ENCODE data around the gene CNTN4. TPM values are rescaled to one million over a fixed set of nuclear protein-coding genes. Genes with fewer than 3 reads are reported as not detected.

The CNTN4 gene
- total RNA-seq, 1 experiment from 2014 or later: 1.6 TPM

DNA sequence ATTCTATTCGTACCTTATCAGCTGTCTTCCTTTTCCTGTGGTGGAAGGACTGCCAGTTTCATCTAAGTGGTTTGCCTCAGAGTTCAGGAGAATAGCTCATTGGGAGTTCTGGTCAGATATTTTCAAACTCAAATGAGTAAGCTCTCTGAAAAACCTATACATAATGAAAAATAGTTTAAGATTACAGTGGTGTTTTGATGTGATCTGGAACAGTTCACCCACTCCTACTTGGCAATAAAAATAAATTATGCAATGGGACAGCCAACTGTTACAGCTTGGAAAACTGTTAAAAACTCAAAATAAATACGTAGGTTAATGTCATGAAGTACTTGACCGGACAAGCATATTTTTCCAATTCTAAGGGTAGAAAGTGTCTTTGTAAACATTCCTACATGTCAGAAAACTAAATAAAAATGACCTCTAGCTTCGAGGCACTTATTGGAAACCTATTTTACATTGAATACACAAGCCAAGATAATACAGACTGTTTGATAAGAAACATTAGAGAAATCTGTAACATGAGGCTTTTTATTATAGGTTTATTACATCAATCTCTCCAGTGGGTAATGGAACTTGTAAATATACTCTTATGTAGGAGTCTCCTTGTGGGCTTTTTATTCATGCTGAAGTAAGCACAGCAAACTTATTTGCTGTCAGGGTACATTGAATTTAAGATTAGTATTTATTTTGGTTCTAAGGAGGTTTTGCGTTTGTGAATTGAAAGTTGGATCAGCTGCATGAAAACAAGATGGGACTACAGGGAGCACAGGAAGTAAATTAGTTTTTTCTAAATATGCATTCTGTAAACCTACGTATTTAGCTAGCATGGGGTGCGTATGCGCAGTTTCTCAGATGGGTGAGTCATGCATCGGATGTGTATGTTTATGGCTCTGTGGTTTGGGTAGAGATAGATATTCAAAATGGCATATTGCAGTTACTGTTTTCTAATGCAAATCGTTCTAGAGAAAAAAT lies 558.4 kb downstream of the CNTN4 start:
- Histone ChIP-seq H4K20me1 (ENCODE audit: control insufficient read depth, insufficient read depth, insufficient read length) (no peaks in the 10 kb centered on the region), H2BK5ac (ENCODE audit: insufficient read length, low read length) (no peak overlapping the region), H3K9ac (ENCODE audit: extremely low read depth, insufficient read length, low read length) (no peak overlapping the region), H3T11ph (ENCODE audit: low read length) (no peak overlapping the region), H3K4ac (ENCODE audit: low read depth, low read length) (no peak overlapping the region), H2BK12ac (ENCODE audit: insufficient read length, low read depth, low read length) (no peak overlapping the region), H3K23ac (ENCODE audit: insufficient read length, low read depth, low read length) (no peak overlapping the region), H3K27ac (ENCODE audit: insufficient read length, low read depth, low read length) (no peak overlapping the region), H3K18ac (ENCODE audit: insufficient read length, low read depth, low read length) (no peak overlapping the region), H3K4me2 (ENCODE audit: insufficient read depth, insufficient read length, low read length) (no peak overlapping the region), H3K79me1 (ENCODE audit: insufficient read depth, low read depth, low read length, poor library complexity, severe bottlenecking) (no peaks in the 10 kb centered on the region), H4K8ac (replicated peaks; ENCODE audit: insufficient read length, low read depth, low read length) (no peak overlapping the region), H2AK5ac (ENCODE audit: insufficient read length, low read length) (no peak overlapping the region), H3K27me3 (ENCODE audit: insufficient read depth, low read length) (no peaks in the 10 kb centered on the region), H4K91ac (ENCODE audit: insufficient read length, low read depth, low read length) (no peak overlapping the region), H2BK15ac (ENCODE audit: low read depth, low read length) (no peak overlapping the region), H3K9me3 (ENCODE audit: control insufficient read depth, low read depth, low read length) (no peaks in the 10 kb centered on the region), H2BK20ac (ENCODE audit: low read depth, low read length, poor library complexity, severe bottlenecking) (no peak overlapping the region), H2BK120ac (ENCODE audit: low read depth, low read length, poor library complexity, severe bottlenecking) (no peak overlapping the region), H3K14ac (ENCODE audit: insufficient read depth, low read length) (no peak overlapping the region), H2AFZ (ENCODE audit: low read length) (no peak overlapping the region), H3K23me2 (ENCODE audit: insufficient read length, low read depth, low read length, poor library complexity, severe bottlenecking) (no peaks in the 10 kb centered on the region), H3K4me1 (ENCODE audit: insufficient read depth, low read length) (peaks cover 11% of the 10 kb centered on the region; the same call in 1 of the 2 replicates), H4K5ac (ENCODE audit: insufficient read length, low read depth, low read length) (no peak overlapping the region), H3K79me2 (ENCODE audit: insufficient read depth, low read length) (no peaks in the 10 kb centered on the region), H3K56ac (ENCODE audit: insufficient read length, low read depth, low read length) (no peak overlapping the region)
- Mint-ChIP-seq H3K4me1 (peaks cover 70 to 74% of the 10 kb centered on the region in 2 experiments), H3K36me3 (ENCODE audit: insufficient read depth in 1 of 3, low read depth in 3 of 3) (no peaks in the 10 kb centered on the region), H3K27ac (peak overlapping the region in 2 of 3 experiments; percentile 5 to 41; a peak in 1 of 7 replicates), H3K9me3 (no peaks in the 10 kb centered on the region), H3K27me3 (ENCODE audit: low read depth) (no peaks in the 10 kb centered on the region), H3K4me3 (no peak overlapping the region)
- no CpG with 5 or more reads among the region's 10 CpGs for WGBS (ENCODE audit: extremely low coverage, insufficient read length, low lambda C conversion rate)
- TF ChIP-seq, protein P1, sequence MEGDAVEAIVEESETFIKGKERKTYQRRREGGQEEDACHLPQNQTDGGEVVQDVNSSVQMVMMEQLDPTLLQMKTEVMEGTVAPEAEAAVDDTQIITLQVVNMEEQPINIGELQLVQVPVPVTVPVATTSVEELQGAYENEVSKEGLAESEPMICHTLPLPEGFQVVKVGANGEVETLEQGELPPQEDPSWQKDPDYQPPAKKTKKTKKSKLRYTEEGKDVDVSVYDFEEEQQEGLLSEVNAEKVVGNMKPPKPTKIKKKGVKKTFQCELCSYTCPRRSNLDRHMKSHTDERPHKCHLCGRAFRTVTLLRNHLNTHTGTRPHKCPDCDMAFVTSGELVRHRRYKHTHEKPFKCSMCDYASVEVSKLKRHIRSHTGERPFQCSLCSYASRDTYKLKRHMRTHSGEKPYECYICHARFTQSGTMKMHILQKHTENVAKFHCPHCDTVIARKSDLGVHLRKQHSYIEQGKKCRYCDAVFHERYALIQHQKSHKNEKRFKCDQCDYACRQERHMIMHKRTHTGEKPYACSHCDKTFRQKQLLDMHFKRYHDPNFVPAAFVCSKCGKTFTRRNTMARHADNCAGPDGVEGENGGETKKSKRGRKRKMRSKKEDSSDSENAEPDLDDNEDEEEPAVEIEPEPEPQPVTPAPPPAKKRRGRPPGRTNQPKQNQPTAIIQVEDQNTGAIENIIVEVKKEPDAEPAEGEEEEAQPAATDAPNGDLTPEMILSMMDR (conservative IDR thresholded peaks at IDR 0.05): no peak
- DNase-seq: no peak

All from H9 (cell line).